Putamen (tissue), 1 donor: Measurements from ENCODE around the gene SH3PXD2A.
"Not testable (repeated sequence)": the region's sequence is repeated elsewhere in the genome, so short reads cannot be mapped to it uniquely, and the experiment has no call there.

Experiments
- DNase-seq: peaks from one replicate; pipeline ENCODE4 v3.0.0-alpha.2; 2016; ENCODE audit warnings: low spot score

SH3PXD2A gene

DNA sequence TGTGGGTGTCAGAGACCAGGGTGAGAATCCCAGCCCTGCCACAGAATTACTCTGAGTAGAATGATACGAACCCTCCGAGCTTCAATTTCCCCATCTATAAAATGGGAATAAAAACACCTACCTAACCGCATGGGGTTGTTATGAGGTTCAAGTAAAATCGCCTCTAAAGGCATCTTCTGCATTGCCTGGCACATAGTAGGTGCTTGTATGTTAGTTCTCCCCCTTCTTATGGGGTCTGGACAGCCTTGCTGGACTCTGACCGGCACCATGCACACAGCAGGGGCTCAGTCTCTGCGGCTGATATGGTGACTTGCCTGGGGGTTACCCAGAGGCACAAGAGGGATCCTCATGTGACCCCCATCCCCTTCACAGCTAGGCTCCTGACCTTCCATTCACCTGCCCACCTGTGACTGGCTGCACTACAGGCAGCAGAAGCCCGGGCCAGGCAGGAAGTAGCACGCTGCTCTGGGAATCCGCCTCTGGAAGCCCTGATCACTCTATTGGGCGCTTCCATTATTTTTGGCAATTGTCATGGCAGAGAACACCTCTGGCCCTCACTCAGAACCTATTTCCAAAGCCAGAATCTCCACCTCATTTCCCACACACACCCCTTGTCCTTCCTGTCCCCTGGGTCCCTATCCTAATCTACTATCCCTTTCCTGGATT lies 6.0 kb downstream of the SH3PXD2A start:
- DNase-seq = no peak

DNA sequence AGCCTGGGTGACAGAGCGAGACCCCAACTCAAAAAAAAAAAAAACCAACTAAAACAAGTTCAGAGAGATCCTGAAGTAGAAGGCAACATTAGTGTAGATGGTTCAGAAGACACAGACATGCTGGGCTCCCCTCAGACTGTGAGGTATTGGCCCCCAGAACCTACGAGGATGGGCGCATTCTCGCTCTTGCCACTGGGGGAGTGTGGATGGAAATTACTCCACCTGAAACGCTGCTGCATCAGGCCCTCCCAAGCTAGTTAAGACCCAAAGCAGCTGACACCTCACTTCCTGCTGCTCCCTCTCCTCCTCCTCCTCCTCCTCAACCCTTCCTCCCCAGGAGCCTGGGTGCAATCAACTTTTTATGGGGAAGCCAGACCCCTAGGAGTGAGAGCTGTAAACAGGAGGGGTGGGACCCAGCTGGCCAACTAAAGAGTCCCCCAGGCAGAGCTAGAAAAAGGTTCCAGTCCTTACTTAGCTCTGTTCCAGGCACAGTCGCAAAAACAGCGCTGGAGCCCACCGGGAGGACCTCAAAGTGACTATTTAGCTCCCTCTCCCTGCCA lies 7.4 kb downstream of the SH3PXD2A start:
- no peak for DNase-seq

GRCh38 chr10:103847346-103847745 lies 8.0 kb downstream of the SH3PXD2A start:
- no peak for DNase-seq

DNA sequence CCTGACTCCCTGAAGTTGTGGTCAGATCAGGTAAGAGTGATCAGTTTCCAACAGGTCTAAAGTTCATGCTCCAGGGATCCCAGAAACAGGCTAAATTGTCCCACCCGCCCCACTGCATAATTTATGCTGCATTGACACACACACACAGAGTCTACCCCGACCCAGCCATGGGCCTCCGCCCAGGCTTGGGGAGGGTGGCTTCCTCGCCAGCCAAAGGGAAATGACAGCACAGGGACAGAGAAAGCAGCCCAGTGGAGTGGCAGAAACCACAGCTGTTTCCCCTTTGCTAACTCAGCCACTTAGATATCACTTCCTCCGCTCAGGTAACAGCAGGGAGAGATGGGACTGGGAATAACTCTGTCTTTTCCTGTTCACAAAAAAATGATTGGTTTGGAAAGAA lies 9.4 kb downstream of the SH3PXD2A start:
- DNase-seq = no peak

DNA sequence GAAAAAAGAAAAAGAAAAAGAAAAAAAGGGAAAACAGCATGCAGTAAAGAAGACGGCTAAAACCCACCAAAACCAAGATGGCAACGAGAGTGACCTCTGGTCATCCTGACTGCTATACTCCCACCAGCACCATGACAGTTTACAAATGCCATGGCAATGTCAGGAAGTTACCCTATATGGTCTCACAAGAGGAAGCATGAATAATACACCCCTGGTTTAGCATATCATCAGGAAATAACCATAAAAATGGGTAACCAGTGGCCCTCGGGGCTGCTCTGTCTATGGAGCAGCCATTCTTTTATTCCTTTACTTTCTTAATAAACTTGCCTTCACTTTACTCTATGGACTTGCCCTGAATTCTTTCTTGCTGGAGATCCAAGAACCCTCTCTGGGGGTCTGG lies 10.0 kb downstream of the SH3PXD2A start:
- not testable (repeated sequence) for DNase-seq

- no peak for DNase-seq
These were observed 11.4 kb downstream of the SH3PXD2A start for GRCh38 chr10:103843854-103844570.

DNA sequence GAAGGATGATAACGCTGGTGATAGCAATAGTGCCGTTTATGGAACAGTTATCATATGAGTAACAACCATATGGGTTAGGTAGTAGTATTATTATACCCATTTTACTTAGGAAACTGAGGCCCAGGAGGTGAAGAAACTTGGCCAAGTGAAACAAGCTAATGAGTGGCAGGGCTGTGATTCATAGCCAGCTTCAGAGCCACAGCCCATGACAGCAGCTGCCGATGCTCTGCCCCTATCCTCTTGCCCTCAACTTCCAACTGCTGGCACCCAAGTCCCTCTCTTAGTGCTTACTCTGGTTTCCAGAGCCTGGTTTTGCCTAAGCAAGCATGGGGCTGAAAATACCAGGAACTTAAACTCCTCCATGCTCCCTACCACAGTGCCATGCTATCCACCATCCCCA lies 12.3 kb downstream of the SH3PXD2A start:
- DNase-seq = no peak

DNA sequence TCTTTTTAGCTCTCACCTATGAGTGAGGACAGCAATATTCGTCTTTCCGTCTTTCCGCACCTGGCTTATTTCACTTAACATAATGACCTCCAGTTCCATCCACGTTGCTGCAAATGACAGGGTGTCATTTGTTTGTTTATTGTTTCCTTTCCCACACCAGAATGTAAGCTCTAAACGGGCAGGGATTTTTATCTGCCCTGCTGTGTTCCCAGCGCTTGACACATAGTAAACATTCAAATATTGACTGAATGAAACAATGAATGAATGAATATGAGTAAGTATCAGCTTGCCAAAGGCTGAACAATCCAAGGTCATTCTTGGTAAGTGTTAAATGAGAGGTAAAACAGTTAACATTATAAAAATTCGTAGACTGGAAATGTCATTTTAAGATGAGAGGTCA lies 12.8 kb downstream of the SH3PXD2A start:
- DNase-seq = no peak

GRCh38 chr10:103841519-103841918 lies 13.9 kb downstream of the SH3PXD2A start:
- no peak for DNase-seq

- DNase-seq = no peak
These were observed 14.7 kb downstream of the SH3PXD2A start for GRCh38 chr10:103840740-103841070.

DNA sequence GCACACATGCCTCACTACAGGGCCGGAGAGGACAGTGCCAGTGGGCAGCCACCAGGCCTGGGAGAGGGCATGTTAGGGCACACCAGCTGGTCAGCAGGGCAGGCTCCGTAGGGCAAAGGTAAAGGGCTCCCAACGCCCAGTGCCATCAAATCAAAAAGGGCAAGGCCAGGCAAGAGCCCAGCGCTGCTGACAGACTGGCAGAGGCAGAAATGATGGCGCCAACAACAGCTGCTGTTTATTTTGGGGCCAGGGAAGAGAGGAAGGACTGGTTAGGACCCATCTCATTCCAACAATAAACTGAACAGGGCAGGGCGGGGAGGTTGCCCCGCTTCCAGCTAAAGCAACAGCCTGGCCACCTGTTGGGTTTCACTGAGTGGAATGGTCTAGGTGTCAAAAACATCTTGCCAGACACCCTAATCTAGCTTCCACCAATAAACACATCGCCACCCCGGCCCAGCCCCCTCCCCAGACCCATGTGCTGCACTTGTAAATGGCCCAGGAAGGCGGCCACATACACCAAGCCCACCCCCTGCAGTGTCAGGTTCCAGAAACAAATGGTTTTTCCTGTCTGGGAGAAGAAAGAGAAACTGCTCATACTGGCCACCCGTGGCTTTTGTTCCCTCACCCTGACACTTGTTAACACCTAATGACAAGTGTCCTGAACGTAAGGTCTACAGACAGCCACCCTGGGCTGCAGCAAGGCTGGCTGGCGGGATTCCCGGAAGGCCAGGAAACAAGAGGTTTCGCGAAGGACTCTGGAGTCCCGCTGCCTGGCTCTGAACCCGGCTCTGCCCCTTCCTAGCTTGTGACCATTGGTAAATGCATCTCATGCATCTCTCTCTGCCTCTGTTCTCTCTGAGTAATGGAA lies 15.3 kb downstream of the SH3PXD2A start:
- no peak for DNase-seq

GRCh38 chr10:103839519-103839871 lies 15.9 kb downstream of the SH3PXD2A start:
- DNase-seq = no peak

DNA sequence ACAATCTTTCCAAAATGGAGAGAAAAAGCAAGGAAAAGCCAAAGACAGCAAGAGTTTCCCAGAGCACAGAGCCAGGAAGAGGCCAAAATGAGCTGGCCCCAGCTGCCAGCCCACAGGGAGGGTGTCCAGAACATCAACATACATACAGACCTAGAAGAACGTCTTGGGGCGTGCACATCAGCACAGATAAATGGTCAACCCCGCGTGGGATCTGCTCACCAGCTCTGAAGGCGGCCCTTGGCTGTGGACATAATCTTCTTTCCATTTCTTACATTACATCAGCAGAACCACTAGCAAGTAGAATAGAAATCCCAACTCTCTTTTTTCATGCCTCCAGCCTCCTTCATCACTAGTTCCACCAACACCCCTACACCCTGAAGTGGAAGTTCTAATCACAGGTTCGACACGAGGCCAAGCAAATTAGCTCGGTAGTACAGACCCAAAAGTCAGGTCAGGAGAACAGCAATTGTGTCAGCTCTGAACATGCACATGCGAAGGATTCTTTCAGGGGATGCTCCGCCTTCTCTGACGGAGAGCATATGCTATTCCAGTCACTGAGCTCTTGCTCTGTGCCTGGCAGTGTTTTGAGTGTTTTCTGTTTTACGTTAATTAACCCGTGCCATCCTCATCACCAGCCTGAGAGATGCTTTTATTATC lies 16.4 kb downstream of the SH3PXD2A start:
- no peak for DNase-seq

DNA sequence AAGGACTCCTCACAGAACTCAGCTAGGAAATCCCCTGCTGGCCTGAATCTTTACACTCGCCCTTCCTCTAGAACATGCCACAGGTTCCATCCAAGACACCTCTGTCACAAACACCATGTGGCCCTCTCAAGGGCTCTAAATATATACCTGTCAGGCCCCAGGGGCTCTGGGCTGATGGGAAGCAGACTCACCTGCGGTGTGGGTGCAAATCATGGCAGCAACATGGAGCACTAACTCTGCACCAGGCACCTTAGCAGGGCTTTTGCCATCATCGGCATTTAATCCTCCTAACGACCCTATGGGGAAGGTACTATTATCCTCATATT lies 17.3 kb downstream of the SH3PXD2A start:
- no peak for DNase-seq

GRCh38 chr10:103837370-103838069 lies 17.9 kb downstream of the SH3PXD2A start:
- DNase-seq = no peak

GRCh38 chr10:103836861-103837260 lies 18.5 kb downstream of the SH3PXD2A start:
- no peak for DNase-seq

GRCh38 chr10:103836273-103836672 lies 19.1 kb downstream of the SH3PXD2A start:
- DNase-seq = no peak

DNA sequence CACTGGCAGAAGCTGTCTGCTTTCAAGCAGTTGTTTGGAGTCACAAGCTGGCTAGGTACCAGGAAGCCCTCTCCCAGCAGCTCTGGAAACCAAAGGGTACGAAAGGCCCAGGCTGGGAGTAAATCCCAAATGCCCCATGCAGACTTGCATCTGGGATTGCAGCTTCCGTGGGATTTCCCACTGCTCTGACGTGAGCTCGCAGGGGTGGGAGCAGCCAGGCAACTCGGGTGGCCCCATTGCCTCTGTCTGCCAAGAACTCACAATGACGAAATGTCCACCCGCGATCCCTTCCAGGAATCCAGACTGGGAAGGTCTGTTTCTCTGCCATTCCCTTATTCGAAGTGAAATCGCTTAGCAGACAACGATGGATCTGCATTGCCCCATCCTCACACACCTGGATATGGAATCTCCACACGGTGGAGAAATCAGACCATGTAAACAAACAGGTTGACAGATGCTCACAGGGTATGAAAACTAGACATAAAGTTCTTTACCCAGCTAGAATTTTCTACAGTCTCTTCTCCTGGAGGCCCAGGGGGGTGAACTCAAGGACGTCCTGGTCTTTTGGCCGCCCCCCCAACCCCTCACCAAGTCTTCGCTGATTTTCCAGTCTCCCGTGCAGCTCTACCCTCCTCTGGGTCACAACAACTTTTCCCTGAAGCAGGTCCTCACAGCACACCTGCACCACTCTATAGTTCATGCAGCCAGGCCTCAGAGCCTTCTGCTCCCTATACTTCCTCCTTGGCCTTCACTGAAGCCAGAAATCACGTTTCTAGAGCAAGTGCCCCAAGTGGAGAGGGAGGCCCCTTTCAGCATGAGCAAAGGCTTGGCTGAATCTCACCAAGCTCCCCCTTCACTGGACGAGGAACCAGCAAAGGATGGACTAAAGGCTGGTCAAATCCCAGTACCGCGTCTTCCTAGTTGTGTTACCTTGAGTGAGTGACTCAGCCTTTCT lies 20.0 kb downstream of the SH3PXD2A start:
- DNase-seq = no peak

DNA sequence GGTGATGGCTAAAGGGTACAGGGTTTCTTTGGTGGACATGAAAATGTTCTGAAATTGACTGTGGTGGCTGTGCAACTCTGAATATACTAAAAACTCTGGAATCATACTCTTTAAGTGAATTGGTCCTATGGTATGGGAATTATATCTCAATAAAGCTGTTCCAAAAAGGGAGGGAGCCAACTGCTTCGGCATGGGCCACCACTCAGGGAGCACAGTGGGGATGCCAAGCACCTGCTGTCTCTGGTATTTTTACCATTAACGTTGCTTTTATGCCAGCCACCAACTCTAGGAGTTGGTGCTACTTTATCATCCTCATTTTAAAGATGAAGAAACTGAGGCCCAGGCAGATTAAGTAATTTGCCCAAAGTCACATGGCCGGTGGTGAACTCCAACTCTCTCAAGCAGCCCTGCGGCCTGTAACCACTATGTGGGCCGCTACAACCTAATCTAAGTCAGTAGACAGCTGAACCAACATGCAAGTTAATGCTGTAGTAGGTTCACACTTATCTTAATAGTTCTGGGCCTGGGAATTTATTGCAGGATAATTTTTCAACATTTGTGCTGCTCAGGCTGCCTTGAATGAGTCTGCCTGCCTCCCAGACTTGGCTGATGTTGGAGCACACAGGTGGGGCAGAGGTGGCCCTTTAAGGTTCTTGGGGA lies 20.8 kb downstream of the SH3PXD2A start:
- no peak for DNase-seq

DNA sequence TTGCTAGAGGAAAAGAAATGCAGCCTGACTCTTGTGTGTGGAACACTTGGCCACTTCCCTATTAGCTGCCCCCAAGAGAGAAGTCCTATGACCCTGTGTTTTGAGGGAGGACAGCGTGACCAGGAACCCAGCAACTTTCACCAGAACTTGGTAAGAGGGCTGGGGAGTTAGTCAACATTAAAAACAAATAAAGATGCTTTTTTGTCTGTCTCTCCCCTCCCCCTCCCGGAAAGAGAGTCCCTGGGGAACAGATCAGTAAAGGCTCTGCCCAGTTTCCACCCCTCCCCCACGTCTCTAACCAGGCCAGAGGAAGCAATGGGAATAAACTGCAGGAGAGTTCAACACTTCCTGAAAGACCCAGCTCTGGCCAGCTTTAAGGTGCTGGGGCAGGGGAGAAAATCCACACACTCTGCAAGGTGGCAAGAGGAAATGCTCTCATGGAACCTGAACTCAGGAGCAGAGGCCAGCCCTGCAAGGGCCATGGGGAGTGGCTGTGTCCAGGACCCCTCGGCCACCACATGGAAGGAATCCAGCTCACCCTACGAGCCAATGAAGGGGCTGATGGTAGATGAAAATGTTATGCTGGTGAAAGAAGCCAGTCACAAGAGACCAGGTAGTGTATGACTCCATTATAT lies 21.5 kb downstream of the SH3PXD2A start:
- no peak for DNase-seq
